IMR-90 (cell line): ENCODE data around the gene TOM1. TPM values are rescaled to one million over a fixed set of nuclear protein-coding genes. Genes with fewer than 3 reads are reported as not detected.

Source experiments
- ATAC-seq: fragments of 200-7000 bp; cut with Tn5 transposase; 2 replicates; pipeline ENCODE4 v1.9.1; 2020; ENCODE audit warnings: low read depth, mild to moderate bottlenecking, moderate library complexity
- BruUV-seq: library from RNA; stranded (reverse); fragments of 400-500 nt; replicated peaks from 2 replicates; lab custom pipeline; 2021; lab: Mats Ljungman, UMichigan
- CTCF ChIA-PET: fragments of 300-600 bp; formaldehyde crosslinking; extraction: SDS; loops from one replicate; lab custom pipeline; 2021; ENCODE audit warnings: antibody characterized with exemption; lab: Yijun Ruan, JAX
- POLR2A ChIA-PET: fragments of 300-600 bp; sonication (Branson Sonifier 250); formaldehyde crosslinking; loops from one replicate; lab custom pipeline; 2022; ENCODE audit warnings: antibody characterized with exemption; ENCODE audit not compliant: unreplicated experiment; lab: Charles Lee
- DNase-seq: peaks from one replicate; pipeline ENCODE4 v3.0.0; 2013
- H2AFZ ChIP-seq: replicated peaks from 2 replicates; pipeline ENCODE3; 2013; ENCODE audit warnings: low read length, mild to moderate bottlenecking; ENCODE audit not compliant: poor library complexity
- H2AK5ac ChIP-seq: 2 replicates; pipeline ENCODE4 v1.6.1; 2013; ENCODE audit warnings: low read depth, low read length, inconsistent platforms
- H2AK9ac ChIP-seq: replicated peaks from 2 replicates; pipeline ENCODE3; 2013; ENCODE audit warnings: mild to moderate bottlenecking, low read depth, low read length, moderate library complexity; ENCODE audit not compliant: poor library complexity
- H2BK120ac ChIP-seq: 2 replicates; pipeline ENCODE4 v1.6.1; 2013; ENCODE audit warnings: low read depth, low read length, inconsistent platforms
- H2BK15ac ChIP-seq: 3 replicates; pipeline ENCODE4 v1.6.1; 2013; ENCODE audit warnings: low read depth, low read length, inconsistent platforms
- H2BK20ac ChIP-seq: 2 replicates; pipeline ENCODE4 v1.6.1; 2013; ENCODE audit warnings: low read depth, mild to moderate bottlenecking, inconsistent platforms, low read length, moderate library complexity
- H2BK5ac ChIP-seq: 2 replicates; pipeline ENCODE4 v1.6.1; 2013; ENCODE audit warnings: mild to moderate bottlenecking, low read depth, low read length, inconsistent platforms; ENCODE audit not compliant: poor library complexity, severe bottlenecking
- H3K14ac ChIP-seq: replicated peaks from 2 replicates; pipeline ENCODE4 v1.6.1; 2013; ENCODE audit warnings: low read depth, low read length, inconsistent platforms
- H3K18ac ChIP-seq: 2 replicates; pipeline ENCODE4 v1.6.1; 2013; ENCODE audit warnings: low read depth, low read length, control low read depth
- H3K23ac ChIP-seq: 2 replicates; pipeline ENCODE4 v1.6.1; 2013; ENCODE audit warnings: low read depth, low read length, inconsistent platforms
- H3K27ac ChIP-seq: 2 replicates; pipeline ENCODE4 v1.5.1; 2013; ENCODE audit warnings: mild to moderate bottlenecking, control low read depth, low read length; ENCODE audit not compliant: insufficient read depth
- H3K27me3 ChIP-seq: 2 replicates; pipeline ENCODE4 v1.6.1; 2013; ENCODE audit warnings: low read length; ENCODE audit not compliant: control insufficient read depth, insufficient read depth
- H3K36me3 ChIP-seq: 2 replicates; pipeline ENCODE4 v1.6.1; 2013; ENCODE audit warnings: low read length, mixed read lengths; ENCODE audit not compliant: control insufficient read depth, insufficient read depth
- H3K4ac ChIP-seq: 2 replicates; pipeline ENCODE4 v1.6.1; 2013; ENCODE audit warnings: low read depth, low read length, inconsistent platforms
- H3K4me1 ChIP-seq: 2 replicates; pipeline ENCODE4 v1.6.1; 2013; ENCODE audit warnings: low read length, mixed read lengths; ENCODE audit not compliant: control insufficient read depth, insufficient read depth
- H3K4me2 ChIP-seq: 2 replicates; pipeline ENCODE4 v1.6.1; 2013; ENCODE audit warnings: low read depth, mild to moderate bottlenecking, control low read depth, low read length, moderate library complexity
- H3K4me3 ChIP-seq: 2 replicates; pipeline ENCODE4 v1.5.1; 2013; ENCODE audit warnings: low read depth, mild to moderate bottlenecking, control low read depth, low read length, moderate library complexity; ENCODE audit not compliant: insufficient read depth
- H3K56ac ChIP-seq: 2 replicates; pipeline ENCODE4 v1.6.1; 2013; ENCODE audit warnings: low read length, inconsistent platforms; ENCODE audit not compliant: insufficient read depth; ENCODE audit errors: extremely low read depth
- H3K79me1 ChIP-seq, 2 experiments: 2 replicates each; pipeline ENCODE4 v1.6.1; 2013; ENCODE audit warnings: low read length in 2 of 2, inconsistent platforms in 1 of 2, low read depth in 1 of 2
- H3K9ac ChIP-seq: 2 replicates; pipeline ENCODE4 v1.6.1; 2013; ENCODE audit warnings: low read depth, low read length, control low read depth
- H3K9me1 ChIP-seq: 2 replicates; pipeline ENCODE4 v1.6.1; 2013; ENCODE audit warnings: low read length, inconsistent platforms; ENCODE audit not compliant: insufficient read depth
- H3K9me3 ChIP-seq: 2 replicates; pipeline ENCODE4 v1.6.1; 2013; ENCODE audit warnings: low read length; ENCODE audit not compliant: control insufficient read depth, insufficient read depth
- H4K20me1 ChIP-seq: 2 replicates; pipeline ENCODE4 v1.6.1; 2013; ENCODE audit warnings: low read length, inconsistent platforms; ENCODE audit not compliant: insufficient read depth
- H4K5ac ChIP-seq: 2 replicates; pipeline ENCODE4 v1.6.1; 2013; ENCODE audit warnings: mild to moderate bottlenecking, low read depth, low read length, control low read depth
- H4K8ac ChIP-seq, 2 experiments: 2 replicates each; pipeline ENCODE4 v1.6.1; 2013; ENCODE audit warnings: low read depth in 2 of 2, low read length in 2 of 2, control low read depth in 1 of 2, inconsistent platforms in 1 of 2
- H4K91ac ChIP-seq: 2 replicates; pipeline ENCODE4 v1.6.1; 2013; ENCODE audit warnings: low read depth, low read length, inconsistent platforms; ENCODE audit not compliant: insufficient read depth
- CHD1 ChIP-seq: IDR thresholded peaks from 2 replicates; pipeline ENCODE4 v1.6.1; 2012; ENCODE audit warnings: low read depth, low read length, improper control_type of control experiment
- CTCF ChIP-seq: conservative IDR thresholded peaks from 2 replicates; pipeline ENCODE4 v1.5.1; 2012; ENCODE audit warnings: mild to moderate bottlenecking, low read depth, low read length, improper control_type of control experiment
- FOS ChIP-seq: fragments of 150-350 bp; IDR thresholded peaks from 2 replicates; pipeline ENCODE4 v1.6.1; 2016; ENCODE audit warnings: low read depth, low read length
- MAFK ChIP-seq: IDR thresholded peaks from 2 replicates; pipeline ENCODE4 v1.6.1; 2012; ENCODE audit warnings: low read depth, low read length, improper control_type of control experiment
- MAZ ChIP-seq: IDR thresholded peaks from 2 replicates; pipeline ENCODE4 v1.6.1; 2012; ENCODE audit warnings: low read depth, mild to moderate bottlenecking, low read length, improper control_type of control experiment, moderate library complexity, borderline replicate concordance
- MXI1 ChIP-seq: IDR thresholded peaks from 2 replicates; pipeline ENCODE4 v1.6.1; 2012; ENCODE audit warnings: low read depth, mild to moderate bottlenecking, low read length, moderate library complexity, borderline replicate concordance
- NFE2L2 ChIP-seq: fragments of 150-350 bp; IDR thresholded peaks from 2 replicates; pipeline ENCODE4 v1.6.1; 2016; ENCODE audit warnings: low read depth, mild to moderate bottlenecking, low read length
- RAD21 ChIP-seq: IDR thresholded peaks from 2 replicates; pipeline ENCODE4 v1.6.1; 2012; ENCODE audit warnings: low read length, improper control_type of control experiment
- RCOR1 ChIP-seq: IDR thresholded peaks from 2 replicates; pipeline ENCODE4 v1.6.1; 2012; ENCODE audit warnings: mild to moderate bottlenecking, low read length, improper control_type of control experiment; ENCODE audit not compliant: insufficient replicate concordance
- RFX5 ChIP-seq: IDR thresholded peaks from 2 replicates; pipeline ENCODE4 v1.8.0; 2012; ENCODE audit warnings: low read depth, mild to moderate bottlenecking, low read length, moderate library complexity
- SMC3 ChIP-seq: fragments of 150-350 bp; IDR thresholded peaks from 2 replicates; pipeline ENCODE4 v1.6.1; 2016; ENCODE audit warnings: low read depth, mild to moderate bottlenecking, antibody characterized with exemption, low read length, moderate library complexity
- WGBS, 2 experiments: methylation state at CpG; one replicate each; pipeline versions ENCODE4 v1.1.5 to v1.1.7; 2013; ENCODE audit warnings: missing lambda C conversion rate in 2 of 2; ENCODE audit not compliant: insufficient read length in 1 of 2; ENCODE audit errors: extremely low coverage in 2 of 2; 5-methylcytosine and 5-hydroxymethylcytosine counted together
- dilution Hi-C: fragments of 300-500 bp; cut with HindIII; formaldehyde crosslinking; loops from one replicate; pipeline ENCODE4 v1.14.3; 2018; ENCODE audit warnings: low sequenced_read_pairs; ENCODE audit not compliant: unreplicated experiment
- in situ Hi-C: fragments of 300-500 bp; cut with MboI; formaldehyde crosslinking; loops from 3 replicates; pipeline ENCODE4 v1.14.3; 2019; ENCODE audit warnings: low sequenced_read_pairs, inconsistent platforms, mixed read lengths
- intact Hi-C: fragments of 100-400 bp; cut with micrococcal nuclease; formaldehyde crosslinking; loops from 2 replicates; pipeline ENCODE4 v1.10.0; 2022
- polyA plus RNA-seq, 3 experiments: library from polyadenylated mRNA; depleted of rRNA; stranded (reverse); fragments of >200 nt; gene quantifications; 2 replicates each; pipeline ENCODE4 v1.2.3, GENCODE V29; 2012; ENCODE audit warnings: low replicate concordance in 1 of 3
- total RNA-seq: library from RNA; depleted of rRNA; stranded (reverse); fragments of >200 nt; gene quantifications from 2 replicates; pipeline ENCODE4 v1.2.3, GENCODE V29; 2012

TOM1 gene
- total and polyA plus RNA-seq, 2 of the 4 experiments (the other 2 are of a cell fraction): 38.0 to 46.4 TPM

- Histone ChIP-seq H3K27ac (no peak overlapping the region), H2AK5ac (no peak overlapping the region), H2AFZ (no peak overlapping the region), H2AK9ac (no peak overlapping the region), H4K91ac (no peak overlapping the region), H3K9me1 (0 out of 2 replicates have a peak, but pooled peaks cover 6% of the 10 kb centered on the region), H3K56ac (no peak overlapping the region), H2BK120ac (no peak overlapping the region), H3K9me3 (no peaks in the 10 kb centered on the region), H3K4ac (no peak overlapping the region), H3K4me3 (no peak overlapping the region), H4K8ac (no peak overlapping the region), H2BK15ac (no peak overlapping the region), H3K23ac (no peak overlapping the region), H3K18ac (no peak overlapping the region), H3K27me3 (no peaks in the 10 kb centered on the region), H3K4me2 (no peak overlapping the region), H4K5ac (no peak overlapping the region), H2BK20ac (no peak overlapping the region), H4K20me1 (no peaks in the 10 kb centered on the region), H3K14ac (no peak overlapping the region), H2BK5ac (no peak overlapping the region), H3K79me1 (peaks cover 0 to 7% of the 10 kb centered on the region in 2 experiments; a peak in 1 of 4 replicates), H3K36me3 (peaks cover 30% of the 10 kb centered on the region), H3K9ac (no peak overlapping the region), H3K4me1 (peaks cover 10% of the 10 kb centered on the region)
- TF ChIP-seq SMC3: no peak
- no peak for TF ChIP-seq NFE2L2
- TF ChIP-seq MAFK: no peak
- TF ChIP-seq FOS: no peak
- TF ChIP-seq RAD21: no peak
- no peak for TF ChIP-seq CHD1
- no peak for TF ChIP-seq MAZ
- TF ChIP-seq RFX5: no peak
- no peak for TF ChIP-seq RCOR1
- no peak for TF ChIP-seq CTCF
- no peak for TF ChIP-seq MXI1
- no peak for ATAC-seq
- no TSS peak for BruUV-seq
- in situ Hi-C loops: no loop called here
- CTCF ChIA-PET: no interaction called here
- DNase-seq: no peak
- dilution Hi-C loops: no loop called here
- 100% methylated on average over 1 of the region's 10 CpGs; no CpG with 5 or more reads in 1 of the 2 experiments for whole genome bisulfite sequencing, 2 experiments
- intact Hi-C loops: no loop called here
- POLR2A ChIA-PET: no interaction called here
These were observed 47.8 kb downstream of the TOM1 start for GRCh38 chr22:35347462-35347861.
